Stomach (tissue), 9 donors: ENCODE data around the gene RNF20. TPM values are rescaled to one million over a fixed set of nuclear protein-coding genes. Genes with fewer than 3 reads are reported as not detected.

Source experiments
- DNase-seq, 2 donors: peaks; one replicate each; pipeline versions ENCODE4 v3.0.0 to v3.0.0-alpha.2; 2013 to 2019
- H3K27ac ChIP-seq, 5 donors: fragments of 200-600 bp in 4 of 5; sonication (generic) in 4 of 5; one replicate each; pipeline ENCODE4 v1.5.1; 2013 to 2019; ENCODE audit warnings: mild to moderate bottlenecking in 1 of 5, moderate library complexity in 1 of 5
- H3K27me3 ChIP-seq, 3 donors: fragments of 200-600 bp; sonication (generic); one replicate each; pipeline ENCODE4 v1.5.1; 2017 to 2019; ENCODE audit warnings: mixed run types in 1 of 3
- H3K36me3 ChIP-seq, 4 donors: fragments of 200-600 bp; sonication (generic); 1 replicate in 3 of 4; 2 replicates in 1 of 4; pipeline ENCODE4 v1.5.1; 2016 to 2019
- H3K4me1 ChIP-seq, 4 donors: fragments of 200-600 bp; sonication (generic); one replicate each; pipeline ENCODE4 v1.5.1; 2016 to 2019
- H3K4me3 ChIP-seq, 4 donors: fragments of 200-600 bp; sonication (generic) in 3 of 4; one replicate each; pipeline ENCODE4 v1.5.1; 2016 to 2019; ENCODE audit warnings: mild to moderate bottlenecking in 1 of 4
- H3K9me3 ChIP-seq, 4 donors: fragments of 200-600 bp; sonication (generic); one replicate each; pipeline ENCODE4 v1.5.1; 2016 to 2019
- EP300 ChIP-seq: sonication (generic); formaldehyde crosslinking; IDR thresholded peaks from one replicate; pipeline ENCODE4 v1.6.1; 2017; ENCODE audit warnings: antibody characterized with exemption
- POLR2A ChIP-seq, 4 donors: fragments of 450-650 bp; IDR thresholded peaks; one replicate each; pipeline ENCODE4 v1.6.1; 2016; ENCODE audit warnings: antibody characterized with exemption in 4 of 4, control low read depth in 2 of 4, mild to moderate bottlenecking in 1 of 4, moderate library complexity in 1 of 4
- POLR2AphosphoS5 ChIP-seq, 3 donors: sonication (generic); formaldehyde crosslinking; IDR thresholded peaks; one replicate each; pipeline ENCODE4 v1.6.1; 2016; ENCODE audit warnings: antibody characterized with exemption in 3 of 3
- WGBS, 5 donors: extraction: QIAGEN DNeasy Blood & Tissue Kit in 3 of 5; methylation state at CpG; one replicate each; pipeline versions ENCODE4 v1.1.5 to v1.1.7; 2013 to 2018; 5-methylcytosine and 5-hydroxymethylcytosine counted together
- intact Hi-C: fragments of 100-400 bp; cut with DNase I; formaldehyde crosslinking; loops from one replicate; pipeline ENCODE4 v1.15.1; 2023; ENCODE audit warnings: low total_unique reads
- polyA plus RNA-seq, 3 donors: library from polyadenylated mRNA; stranded (reverse); fragments of 200-250 nt; gene quantifications; one replicate each; pipeline ENCODE4 v1.2.3, GENCODE V29; 2013
- total RNA-seq, 5 donors: library from RNA; depleted of rRNA; stranded (reverse); fragments of >200 nt; gene quantifications; one replicate each; pipeline versions ENCODE4 v1.1.0 to v1.2.3, GENCODE V29; 2014 to 2016
- TF ChIP-seq, protein P1 (sequence below), 7 experiments: fragments of 450-650 bp in 4 of 7; fragments of 200-600 bp in 3 of 7; sonication (generic) in 3 of 7; IDR thresholded peaks; one replicate each; pipeline ENCODE4 v1.5.1; 2016 to 2019; ENCODE audit warnings: antibody characterized with exemption in 7 of 7, control low read depth in 2 of 7, mild to moderate bottlenecking in 1 of 7
- donor health status: healthy with polysubstance abuse.
- donor health status: Bipolar disorder and iron deficiency.
- donor health status: healthy.

The RNF20 gene
- total and polyA plus RNA-seq, 8 donors, result 8.2 to 30.4 (median 12.4) TPM

DNA sequence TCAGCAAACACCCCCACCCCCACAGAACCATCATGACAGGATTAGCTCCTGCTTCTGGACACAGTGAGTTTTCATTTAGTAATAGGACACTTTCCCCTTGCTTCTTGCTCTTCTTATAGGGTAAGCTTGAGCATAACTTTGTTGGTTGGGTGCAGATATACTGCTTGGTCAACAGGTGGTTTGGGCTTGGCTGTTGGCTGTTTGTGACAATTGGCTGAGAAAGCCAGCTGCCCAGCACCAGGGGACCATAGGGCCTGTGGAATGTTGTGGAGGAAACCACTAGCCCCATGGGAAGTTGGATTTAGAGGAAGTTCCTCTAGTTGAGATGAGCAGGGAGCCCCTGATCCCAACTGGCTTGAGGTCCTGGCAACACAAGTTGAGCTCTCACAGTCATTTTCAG lies 30.6 kb downstream of the RNF20 start:
- H3K27me3 ChIP-seq, result no peaks in the 10 kb centered on the region
- DNase-seq, result no peak
- intact Hi-C loops, result no loop called here
- peaks cover 13 to 99% (median 93%) of the 10 kb centered on the region in 4 donors for H3K36me3 ChIP-seq
- no peak overlapping the region for H3K27ac ChIP-seq
- TF ChIP-seq POLR2A (IDR thresholded peaks at IDR 0.05), result no peak
- TF ChIP-seq, protein P1, sequence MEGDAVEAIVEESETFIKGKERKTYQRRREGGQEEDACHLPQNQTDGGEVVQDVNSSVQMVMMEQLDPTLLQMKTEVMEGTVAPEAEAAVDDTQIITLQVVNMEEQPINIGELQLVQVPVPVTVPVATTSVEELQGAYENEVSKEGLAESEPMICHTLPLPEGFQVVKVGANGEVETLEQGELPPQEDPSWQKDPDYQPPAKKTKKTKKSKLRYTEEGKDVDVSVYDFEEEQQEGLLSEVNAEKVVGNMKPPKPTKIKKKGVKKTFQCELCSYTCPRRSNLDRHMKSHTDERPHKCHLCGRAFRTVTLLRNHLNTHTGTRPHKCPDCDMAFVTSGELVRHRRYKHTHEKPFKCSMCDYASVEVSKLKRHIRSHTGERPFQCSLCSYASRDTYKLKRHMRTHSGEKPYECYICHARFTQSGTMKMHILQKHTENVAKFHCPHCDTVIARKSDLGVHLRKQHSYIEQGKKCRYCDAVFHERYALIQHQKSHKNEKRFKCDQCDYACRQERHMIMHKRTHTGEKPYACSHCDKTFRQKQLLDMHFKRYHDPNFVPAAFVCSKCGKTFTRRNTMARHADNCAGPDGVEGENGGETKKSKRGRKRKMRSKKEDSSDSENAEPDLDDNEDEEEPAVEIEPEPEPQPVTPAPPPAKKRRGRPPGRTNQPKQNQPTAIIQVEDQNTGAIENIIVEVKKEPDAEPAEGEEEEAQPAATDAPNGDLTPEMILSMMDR (IDR thresholded peaks at IDR 0.05), result no peak
- TF ChIP-seq POLR2AphosphoS5 (IDR thresholded peaks at IDR 0.05), result no peak
- TF ChIP-seq EP300, result no peak
- H3K4me3 ChIP-seq, result no peak overlapping the region
- no peaks in the 10 kb centered on the region for H3K9me3 ChIP-seq
- H3K4me1 ChIP-seq, result no peaks in the 10 kb centered on the region

DNA sequence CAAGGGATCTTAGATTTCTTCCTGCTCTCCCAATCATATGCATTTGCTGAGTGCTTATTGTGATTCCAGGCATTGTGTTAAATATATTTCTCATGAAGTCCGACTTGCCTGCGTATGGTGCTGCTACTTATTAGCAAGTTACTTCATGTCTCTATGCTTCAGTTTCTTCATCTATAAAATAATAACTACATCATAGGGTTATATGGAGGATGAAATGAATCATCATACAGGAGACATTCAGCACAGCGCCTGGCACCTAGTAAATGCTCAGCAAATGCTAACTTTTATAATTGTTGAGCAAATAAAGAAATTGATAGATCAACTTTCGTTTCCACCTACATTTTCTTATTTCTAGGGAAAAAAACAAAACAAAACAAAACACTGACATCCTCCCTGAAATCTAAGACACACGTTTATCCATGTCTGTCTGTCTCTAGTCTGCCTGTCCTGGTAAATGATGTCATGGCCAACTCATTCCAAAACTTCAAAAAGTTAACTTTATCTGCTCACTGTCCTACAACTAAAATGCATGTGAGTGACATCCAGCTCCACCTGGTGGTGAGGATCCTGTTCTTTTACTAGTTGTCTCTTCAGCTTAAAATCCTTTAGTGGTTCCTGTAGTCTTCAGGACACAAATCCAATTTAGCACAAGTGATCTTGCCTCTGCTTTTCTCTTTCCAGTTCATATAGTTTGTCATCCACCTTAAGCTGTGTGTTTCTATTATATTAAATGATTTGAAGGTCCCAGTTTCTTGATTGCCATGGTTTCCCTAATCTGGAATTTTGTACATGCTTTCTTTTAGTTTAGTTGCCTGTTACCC lies 33.5 kb downstream of the RNF20 start:
- Histone ChIP-seq H3K36me3 (peaks cover 7 to 85% (median 76%) of the 10 kb centered on the region in 4 donors), H3K27ac (no peak overlapping the region), H3K27me3 (no peaks in the 10 kb centered on the region), H3K4me3 (no peak overlapping the region), H3K9me3 (no peaks in the 10 kb centered on the region), H3K4me1 (peaks cover 0 to under 1% (median 0%) of the 10 kb centered on the region in 4 donors)
- TF ChIP-seq, protein P1 (IDR thresholded peaks at IDR 0.05), result peak in 2 of 7 experiments; percentile 9 to 14
- no peak for TF ChIP-seq POLR2AphosphoS5 (IDR thresholded peaks at IDR 0.05)
- peak in 1 of 2 donors; percentile 48 for DNase-seq
- whole genome bisulfite sequencing, 5 donors, result 85 to 92% (median 87%) methylated on average over 5 of the region's 5 CpGs
- intact Hi-C loops, result no loop called here

DNA sequence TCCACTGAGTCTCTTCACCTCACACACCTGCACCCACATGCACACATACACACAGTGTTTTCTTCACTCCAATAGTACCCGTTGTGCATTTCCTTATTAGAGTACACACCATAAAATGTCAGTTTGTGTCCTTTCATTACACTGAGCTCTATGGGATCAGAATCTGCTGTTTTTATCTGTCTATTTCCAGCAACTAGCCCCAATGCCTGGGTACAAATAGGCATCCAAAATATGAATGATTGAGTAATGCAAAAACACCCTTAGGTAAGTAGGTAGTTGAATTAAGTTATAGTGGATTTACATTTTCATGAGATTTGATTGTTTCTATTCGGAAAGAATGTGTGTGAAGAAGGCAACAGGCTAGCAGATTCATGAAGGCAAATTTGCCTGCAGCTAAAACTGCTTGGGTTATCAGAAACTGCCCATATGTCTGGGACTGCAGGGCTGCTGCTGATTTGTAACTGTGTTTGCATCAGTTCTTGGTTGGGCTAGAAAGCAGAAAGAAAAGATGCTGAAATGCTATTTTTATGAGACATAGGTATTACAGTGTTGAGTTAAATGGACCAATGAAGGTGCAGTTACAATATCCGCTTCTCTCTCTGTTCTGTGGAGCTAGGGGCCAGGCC lies 34.2 kb downstream of the RNF20 start:
- TF ChIP-seq POLR2A (IDR thresholded peaks at IDR 0.05) (no peak), POLR2AphosphoS5 (IDR thresholded peaks at IDR 0.05) (no peak), EP300 (no peak)
- TF ChIP-seq, protein P1 (IDR thresholded peaks at IDR 0.05), result no peak
- Histone ChIP-seq H3K36me3 (peaks cover 3 to 78% (median 69%) of the 10 kb centered on the region in 4 donors), H3K9me3 (no peaks in the 10 kb centered on the region), H3K4me1 (peaks cover 0 to 7% (median 0%) of the 10 kb centered on the region in 4 donors), H3K27ac (no peak overlapping the region), H3K4me3 (no peak overlapping the region), H3K27me3 (no peaks in the 10 kb centered on the region)
- 92 to 97% (median 95%) methylated on average over 3 of the region's 3 CpGs for WGBS, 5 donors
- intact Hi-C loops, result no loop called here
- DNase-seq, result no peak

DNA sequence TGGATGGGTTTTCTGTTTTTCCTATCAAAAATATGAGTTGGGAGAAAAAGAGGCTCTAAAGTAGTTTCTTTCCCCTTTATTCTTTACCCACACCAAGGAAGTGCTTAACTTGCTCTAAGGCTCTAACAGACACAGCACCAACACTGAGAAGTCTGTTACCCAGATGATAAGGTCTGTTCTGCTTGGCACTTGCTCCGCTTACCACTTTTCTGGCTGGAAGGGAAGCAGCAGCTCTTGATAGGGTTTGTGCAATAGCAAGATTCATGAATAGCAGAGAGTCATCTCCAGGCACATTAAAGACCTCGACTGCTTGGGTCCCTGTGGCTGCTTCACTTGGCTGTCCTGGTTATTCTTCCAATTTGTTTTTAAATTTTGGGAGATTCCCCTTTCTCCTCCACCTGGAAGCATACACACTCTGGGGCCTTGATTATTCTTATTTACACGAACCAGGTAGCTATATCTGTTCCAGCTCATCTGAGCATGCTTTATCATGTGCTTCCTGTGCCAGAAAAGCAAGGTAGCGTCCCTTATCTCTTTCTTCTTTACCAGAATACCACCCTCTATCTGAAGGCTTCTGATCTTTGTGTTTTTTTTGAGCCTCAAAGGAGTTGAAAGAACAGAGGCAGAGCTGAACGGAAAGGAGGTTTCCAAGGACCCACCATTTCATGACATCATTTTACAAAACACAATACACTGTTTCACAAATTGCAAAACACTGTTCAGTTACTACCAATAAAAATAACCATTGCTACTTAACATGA lies 36.3 kb downstream of the RNF20 start:
- TF ChIP-seq, protein P1 (IDR thresholded peaks at IDR 0.05), result no peak
- TF ChIP-seq POLR2A (IDR thresholded peaks at IDR 0.05), result no peak
- no peak for TF ChIP-seq POLR2AphosphoS5 (IDR thresholded peaks at IDR 0.05)
- TF ChIP-seq EP300, result no peak
- H3K9me3 ChIP-seq, result no peaks in the 10 kb centered on the region
- peaks cover 0 to 8% (median 2%) of the 10 kb centered on the region in 4 donors for H3K4me1 ChIP-seq
- peaks cover 0 to 57% (median 48%) of the 10 kb centered on the region in 4 donors for H3K36me3 ChIP-seq
- H3K27ac ChIP-seq, result no peak overlapping the region
- H3K4me3 ChIP-seq, result no peak overlapping the region
- H3K27me3 ChIP-seq, result no peaks in the 10 kb centered on the region
- 70 to 75% (median 71%) methylated on average over 5 of the region's 5 CpGs for WGBS, 5 donors
- intact Hi-C loops, result no loop called here
- peak in 1 of 2 donors; percentile 20 for DNase-seq
